ENCODE data around the gene INSC. TPM values are rescaled to one million over a fixed set of nuclear protein-coding genes. Genes with fewer than 3 reads are reported as not detected.

INSC gene
- total and polyA plus RNA-seq, 4 donors: 0.63 to 1.3 (median 1.0) TPM

- H3K4me3 ChIP-seq (ENCODE audit: low read length in 2 of 2): no peak overlapping the region
Observed at GRCh38 chr11:15139958-15140659, 25.4 kb downstream of the INSC start.

GRCh38 chr11:15141381-15141780 is 26.7 kb downstream of the INSC start:
- 88 to 92% methylated on average over 3 of the region's 3 CpGs for WGBS, 2 donors
- intact Hi-C loops (cut with DNase I): no loop called here
- H3K36me3 ChIP-seq (ENCODE audit: control insufficient read depth in 1 of 2, insufficient read depth in 2 of 2, low read length in 1 of 2): no peaks in the 10 kb centered on the region

More at GRCh38 chr11:15139958-15140659, 25.4 kb downstream of the INSC start:
- Histone ChIP-seq H3K36me3 (ENCODE audit: control insufficient read depth in 1 of 2, insufficient read depth in 2 of 2, low read length in 1 of 2) (no peaks in the 10 kb centered on the region), H3K27ac (ENCODE audit: low read depth in 1 of 2, low read length in 2 of 2) (no peak overlapping the region), H3K9me3 (ENCODE audit: control insufficient read depth, low read length) (no peaks in the 10 kb centered on the region), H3K27me3 (ENCODE audit: control insufficient read depth in 1 of 2, insufficient read depth in 2 of 2, low read length in 1 of 2) (no peaks in the 10 kb centered on the region), H3K4me1 (ENCODE audit: control insufficient read depth in 1 of 2, insufficient read depth in 2 of 2, low read length in 2 of 2) (no peaks in the 10 kb centered on the region)
- ATAC-seq (ENCODE audit: low FRiP score) (no peak), DNase-seq (no peak)
- 95% methylated on average over 4 of the region's 4 CpGs for WGBS, 2 donors
- intact Hi-C loops (cut with DNase I): no loop called here

GRCh38 chr11:15142838-15143237 is 28.1 kb downstream of the INSC start:
- no peaks in the 10 kb centered on the region for H3K9me3 ChIP-seq (ENCODE audit: control insufficient read depth, low read length)
- WGBS, 2 donors: 86 to 90% methylated on average over 7 of the region's 7 CpGs
- no peak for DNase-seq
- intact Hi-C loops (cut with DNase I): no loop called here
- no peak overlapping the region for H3K4me3 ChIP-seq (ENCODE audit: low read length in 2 of 2)
- H3K4me1 ChIP-seq (ENCODE audit: control insufficient read depth in 1 of 2, insufficient read depth in 2 of 2, low read length in 2 of 2): no peaks in the 10 kb centered on the region
- H3K27me3 ChIP-seq (ENCODE audit: control insufficient read depth in 1 of 2, insufficient read depth in 2 of 2, low read length in 1 of 2): no peaks in the 10 kb centered on the region
- H3K36me3 ChIP-seq (ENCODE audit: control insufficient read depth in 1 of 2, insufficient read depth in 2 of 2, low read length in 1 of 2): no peaks in the 10 kb centered on the region
- H3K27ac ChIP-seq (ENCODE audit: low read depth in 1 of 2, low read length in 2 of 2): no peak overlapping the region
- ATAC-seq (ENCODE audit: low FRiP score): no peak

More at GRCh38 chr11:15141381-15141780, 26.7 kb downstream of the INSC start:
- no peaks in the 10 kb centered on the region for H3K9me3 ChIP-seq (ENCODE audit: control insufficient read depth, low read length)
- no peaks in the 10 kb centered on the region for H3K4me1 ChIP-seq (ENCODE audit: control insufficient read depth in 1 of 2, insufficient read depth in 2 of 2, low read length in 2 of 2)
- H3K4me3 ChIP-seq (ENCODE audit: low read length in 2 of 2): no peak overlapping the region
- DNase-seq (no peak), ATAC-seq (ENCODE audit: low FRiP score) (no peak)
- H3K27ac ChIP-seq (ENCODE audit: low read depth in 1 of 2, low read length in 2 of 2): no peak overlapping the region
- no peaks in the 10 kb centered on the region for H3K27me3 ChIP-seq (ENCODE audit: control insufficient read depth in 1 of 2, insufficient read depth in 2 of 2, low read length in 1 of 2)

DNA sequence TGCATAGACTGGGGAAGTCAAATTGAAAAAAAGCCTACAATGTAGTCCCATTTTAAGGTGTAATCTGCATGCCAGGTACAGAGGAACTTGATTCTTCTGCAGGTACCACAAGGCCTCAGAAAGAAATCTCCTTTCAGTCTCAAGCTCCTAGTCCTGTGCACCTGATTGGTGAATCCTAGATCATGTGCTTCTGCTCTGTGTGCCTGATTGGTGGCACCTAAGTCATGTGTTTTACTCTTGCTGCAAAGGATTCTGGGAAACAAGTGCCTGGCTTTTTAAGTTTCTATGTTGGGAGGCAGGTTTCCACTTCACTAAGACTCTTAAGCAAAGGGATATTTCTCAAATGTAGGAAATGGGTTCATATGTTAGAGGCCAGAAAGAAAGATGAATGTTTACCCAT is 29.1 kb downstream of the INSC start:
- Histone ChIP-seq H3K4me3 (ENCODE audit: low read length in 2 of 2) (no peak overlapping the region), H3K27ac (ENCODE audit: low read depth in 1 of 2, low read length in 2 of 2) (no peak overlapping the region), H3K4me1 (ENCODE audit: control insufficient read depth in 1 of 2, insufficient read depth in 2 of 2, low read length in 2 of 2) (no peaks in the 10 kb centered on the region), H3K36me3 (ENCODE audit: control insufficient read depth in 1 of 2, insufficient read depth in 2 of 2, low read length in 1 of 2) (no peaks in the 10 kb centered on the region), H3K9me3 (ENCODE audit: control insufficient read depth, low read length) (no peaks in the 10 kb centered on the region), H3K27me3 (ENCODE audit: control insufficient read depth in 1 of 2, insufficient read depth in 2 of 2, low read length in 1 of 2) (no peaks in the 10 kb centered on the region)
- intact Hi-C loops (cut with DNase I): no loop called here
- DNase-seq: no peak
- ATAC-seq (ENCODE audit: low FRiP score): no peak

DNA sequence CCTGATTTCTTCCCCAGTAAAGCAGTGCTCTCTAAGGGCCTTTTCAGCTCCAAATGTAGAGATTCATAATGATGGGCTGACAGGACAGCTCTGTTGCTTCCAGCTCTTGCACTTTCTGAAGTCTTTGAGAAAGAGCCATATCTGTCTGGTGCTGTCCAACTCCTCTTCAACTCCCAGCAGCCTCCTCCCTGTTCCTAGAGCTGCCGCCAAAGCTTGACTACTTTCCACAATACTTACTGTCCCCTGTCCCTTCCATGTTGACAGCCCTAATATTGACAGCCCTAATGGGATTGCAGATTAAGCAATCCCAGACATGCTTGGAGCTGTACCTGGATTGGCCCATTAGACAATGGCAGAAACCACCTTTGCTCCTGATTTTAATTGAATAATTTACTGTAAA is 29.6 kb downstream of the INSC start:
- no peaks in the 10 kb centered on the region for H3K36me3 ChIP-seq (ENCODE audit: control insufficient read depth in 1 of 2, insufficient read depth in 2 of 2, low read length in 1 of 2)
- H3K27me3 ChIP-seq (ENCODE audit: control insufficient read depth in 1 of 2, insufficient read depth in 2 of 2, low read length in 1 of 2): no peaks in the 10 kb centered on the region
- ATAC-seq (ENCODE audit: low FRiP score) (no peak), DNase-seq (no peak)
- H3K4me3 ChIP-seq (ENCODE audit: low read length in 2 of 2): no peak overlapping the region
- 95 to 98% methylated on average over 1 of the region's 1 CpG for WGBS, 2 donors
- no peaks in the 10 kb centered on the region for H3K4me1 ChIP-seq (ENCODE audit: control insufficient read depth in 1 of 2, insufficient read depth in 2 of 2, low read length in 2 of 2)
- H3K9me3 ChIP-seq (ENCODE audit: control insufficient read depth, low read length): no peaks in the 10 kb centered on the region
- intact Hi-C loops (cut with DNase I): no loop called here
- H3K27ac ChIP-seq (ENCODE audit: low read depth in 1 of 2, low read length in 2 of 2): no peak overlapping the region

GRCh38 chr11:15145151-15145550 is 30.4 kb downstream of the INSC start:
- Histone ChIP-seq H3K4me3 (ENCODE audit: low read length in 2 of 2) (no peak overlapping the region), H3K4me1 (ENCODE audit: control insufficient read depth in 1 of 2, insufficient read depth in 2 of 2, low read length in 2 of 2) (no peaks in the 10 kb centered on the region), H3K27ac (ENCODE audit: low read depth in 1 of 2, low read length in 2 of 2) (no peak overlapping the region), H3K27me3 (ENCODE audit: control insufficient read depth in 1 of 2, insufficient read depth in 2 of 2, low read length in 1 of 2) (no peaks in the 10 kb centered on the region), H3K9me3 (ENCODE audit: control insufficient read depth, low read length) (no peaks in the 10 kb centered on the region), H3K36me3 (ENCODE audit: control insufficient read depth in 1 of 2, insufficient read depth in 2 of 2, low read length in 1 of 2) (no peaks in the 10 kb centered on the region)
- ATAC-seq (ENCODE audit: low FRiP score) (no peak), DNase-seq (no peak)
- 52 to 63% methylated on average over 2 of the region's 2 CpGs for WGBS, 2 donors
- intact Hi-C loops (cut with DNase I): no loop called here

DNA sequence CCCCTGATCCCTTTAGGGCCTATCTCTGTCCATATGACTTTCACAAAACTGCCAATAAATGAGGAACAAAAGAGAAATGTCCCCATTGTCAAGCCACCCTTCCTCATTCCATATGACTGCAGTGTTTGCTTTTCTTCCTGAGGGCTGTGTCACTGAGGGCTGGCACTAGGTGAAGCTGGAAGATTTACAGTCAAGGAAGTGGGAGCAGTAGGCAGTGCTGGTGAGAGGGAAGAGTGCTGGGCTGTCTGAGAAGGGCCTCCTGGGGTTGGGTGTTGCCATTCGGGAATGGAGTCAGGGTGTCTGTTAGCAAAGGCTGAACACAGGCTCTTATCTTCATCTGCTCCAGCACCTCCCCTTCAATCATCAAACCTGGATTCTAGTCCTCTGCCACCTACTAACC is 30.9 kb downstream of the INSC start:
- DNase-seq: no peak
- intact Hi-C loops (cut with DNase I): no loop called here
- Histone ChIP-seq H3K27ac (ENCODE audit: low read depth in 1 of 2, low read length in 2 of 2) (no peak overlapping the region), H3K4me3 (ENCODE audit: low read length in 2 of 2) (no peak overlapping the region), H3K4me1 (ENCODE audit: control insufficient read depth in 1 of 2, insufficient read depth in 2 of 2, low read length in 2 of 2) (no peaks in the 10 kb centered on the region), H3K9me3 (ENCODE audit: control insufficient read depth, low read length) (no peaks in the 10 kb centered on the region), H3K27me3 (ENCODE audit: control insufficient read depth in 1 of 2, insufficient read depth in 2 of 2, low read length in 1 of 2) (no peaks in the 10 kb centered on the region), H3K36me3 (ENCODE audit: control insufficient read depth in 1 of 2, insufficient read depth in 2 of 2, low read length in 1 of 2) (no peaks in the 10 kb centered on the region)
- WGBS, 2 donors: 82 to 92% methylated on average over 1 of the region's 1 CpG
- no peak for ATAC-seq (ENCODE audit: low FRiP score)

DNA sequence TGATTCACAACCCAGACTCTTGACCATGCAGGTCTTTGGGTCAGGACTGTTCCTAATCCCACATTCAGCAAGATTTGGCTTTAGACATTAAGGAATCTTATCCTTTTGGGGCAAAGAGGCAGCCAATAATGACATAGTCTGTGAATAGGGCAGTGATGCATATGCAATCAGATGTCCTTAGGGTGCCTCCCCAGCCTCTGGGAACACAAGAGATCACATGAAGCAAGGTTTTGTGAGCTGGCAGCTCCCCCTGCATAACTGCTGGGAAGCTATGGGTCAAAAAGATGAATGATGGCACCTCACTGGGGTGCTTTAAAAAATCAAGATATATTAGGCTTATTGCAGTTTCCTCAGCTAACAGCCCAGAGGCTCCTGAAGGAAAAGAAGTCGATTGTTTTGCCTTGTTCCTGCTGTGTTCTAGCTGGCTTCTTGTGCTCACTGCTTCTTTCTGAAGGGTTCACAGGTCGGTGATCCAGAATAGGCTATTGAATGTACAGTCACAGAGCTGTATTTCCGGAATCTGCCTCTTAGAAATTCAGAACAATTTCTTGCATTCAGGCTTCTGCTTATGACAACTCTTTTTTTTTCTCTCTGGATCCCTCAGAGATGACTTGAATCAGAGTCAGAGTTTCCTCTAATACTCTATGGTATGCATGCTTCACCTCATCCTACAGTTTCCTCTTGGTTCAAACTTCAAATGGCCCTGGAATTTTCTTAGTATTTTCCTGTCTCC is 31.7 kb downstream of the INSC start:
- no peak for ATAC-seq (ENCODE audit: low FRiP score)
- H3K4me3 ChIP-seq (ENCODE audit: low read length in 2 of 2): no peak overlapping the region
- H3K27ac ChIP-seq (ENCODE audit: low read depth in 1 of 2, low read length in 2 of 2): no peak overlapping the region
- no peaks in the 10 kb centered on the region for H3K36me3 ChIP-seq (ENCODE audit: control insufficient read depth in 1 of 2, insufficient read depth in 2 of 2, low read length in 1 of 2)
- no peak for DNase-seq
- H3K9me3 ChIP-seq (ENCODE audit: control insufficient read depth, low read length): no peaks in the 10 kb centered on the region
- H3K4me1 ChIP-seq (ENCODE audit: control insufficient read depth in 1 of 2, insufficient read depth in 2 of 2, low read length in 2 of 2): no peaks in the 10 kb centered on the region
- intact Hi-C loops (cut with DNase I): no loop called here
- WGBS, 2 donors: 59 to 66% methylated on average over 3 of the region's 3 CpGs
- H3K27me3 ChIP-seq (ENCODE audit: control insufficient read depth in 1 of 2, insufficient read depth in 2 of 2, low read length in 1 of 2): no peaks in the 10 kb centered on the region

DNA sequence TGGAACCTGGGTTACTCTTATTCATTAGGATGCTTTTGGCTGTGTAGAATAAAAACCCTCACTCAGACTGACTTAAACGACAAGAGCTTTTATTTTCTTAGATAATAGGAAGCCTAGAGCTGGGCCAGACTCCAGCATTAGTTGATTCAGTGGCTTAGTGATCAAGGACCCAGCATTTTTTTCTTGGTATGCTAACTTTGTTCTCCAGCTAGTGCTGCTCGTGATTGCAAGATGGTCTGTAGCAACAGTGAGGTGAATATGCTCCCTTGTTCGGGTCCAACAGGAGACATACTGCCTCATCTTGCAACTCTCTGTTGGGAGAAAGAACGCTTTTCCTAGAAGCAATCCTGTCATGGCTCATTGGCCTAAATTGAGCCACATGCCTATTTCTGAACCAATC is 33.4 kb downstream of the INSC start:
- Histone ChIP-seq H3K27ac (ENCODE audit: low read depth in 1 of 2, low read length in 2 of 2) (no peak overlapping the region), H3K4me3 (ENCODE audit: low read length in 2 of 2) (no peak overlapping the region), H3K9me3 (ENCODE audit: control insufficient read depth, low read length) (no peaks in the 10 kb centered on the region), H3K36me3 (ENCODE audit: control insufficient read depth in 1 of 2, insufficient read depth in 2 of 2, low read length in 1 of 2) (no peaks in the 10 kb centered on the region), H3K4me1 (ENCODE audit: control insufficient read depth in 1 of 2, insufficient read depth in 2 of 2, low read length in 2 of 2) (no peaks in the 10 kb centered on the region), H3K27me3 (ENCODE audit: control insufficient read depth in 1 of 2, insufficient read depth in 2 of 2, low read length in 1 of 2) (no peaks in the 10 kb centered on the region)
- no peak for DNase-seq
- 73 to 78% methylated on average over 4 of the region's 4 CpGs for WGBS, 2 donors
- intact Hi-C loops (cut with DNase I): no loop called here
- no peak for ATAC-seq (ENCODE audit: low FRiP score)
